PC-3 (cell line): ENCODE measurements around the gene CDSN.
"Not testable (repeated sequence)": the region's sequence is repeated elsewhere in the genome, so short reads cannot be mapped to it uniquely, and the experiment has no call there.

Experiments
- CTCF ChIP-seq: fragments of 300-600 bp; sonication (generic); conservative IDR thresholded peaks from 2 replicates; pipeline ENCODE4 v1.5.1; 2017; ENCODE audit warnings: antibody characterized with exemption, low read depth, mild to moderate bottlenecking, low read length
- EZH2 ChIP-seq: fragments of 300-600 bp; sonication (generic); IDR thresholded peaks from one replicate; pipeline ENCODE4 v1.6.1; 2017; ENCODE audit warnings: antibody characterized with exemption, mild to moderate bottlenecking, low read length; ENCODE audit not compliant: unreplicated experiment
- EZH2phosphoT487 ChIP-seq: fragments of 300-600 bp; sonication (generic); IDR thresholded peaks from 2 replicates; pipeline ENCODE4 v1.6.1; 2018; ENCODE audit warnings: mild to moderate bottlenecking, antibody characterized with exemption, low read length, borderline replicate concordance

DNA sequence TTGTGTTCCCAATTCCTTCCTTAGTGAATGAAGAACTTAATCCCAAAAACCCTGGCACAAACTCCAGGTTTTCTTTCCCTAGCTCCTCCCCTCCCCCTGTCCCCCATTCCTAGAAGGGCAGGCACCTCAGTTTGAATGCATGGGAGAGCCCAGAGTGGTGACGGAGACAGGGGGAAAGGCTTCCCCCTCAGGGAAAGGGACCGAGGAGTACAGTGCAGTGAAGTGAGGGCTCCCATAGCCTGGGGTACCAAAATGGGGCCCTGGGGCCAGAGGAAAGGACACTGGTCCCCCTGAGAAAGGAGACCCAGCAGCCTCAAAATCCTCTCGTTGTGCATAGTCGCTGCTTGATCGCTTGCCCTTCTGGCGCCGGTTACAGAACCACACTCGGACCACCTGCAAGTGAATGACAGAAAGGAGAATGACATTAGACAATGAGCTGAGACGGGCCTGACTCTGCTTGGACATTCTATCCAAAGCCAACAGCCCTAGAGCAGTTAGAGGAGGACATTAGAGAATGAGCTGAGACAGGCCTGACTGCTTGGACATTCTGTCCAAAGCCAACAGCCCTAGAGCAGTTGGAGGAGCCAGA lies 44.3 kb upstream of the CDSN start:
- TF ChIP-seq EZH2phosphoT487, CTCF, EZH2: not testable (repeated sequence)
